GM19438 (cell line): ENCODE results near the gene ZNRF1.
"Not testable (repeated sequence)": the region's sequence is repeated elsewhere in the genome, so short reads cannot be mapped to it uniquely, and the experiment has no call there.

Source experiments
- ATAC-seq: cut with Tn5 transposase; IDR thresholded peaks from one replicate; pipeline ENCODE4 v1.9.1; 2021; ENCODE audit warnings: low read depth; ENCODE audit not compliant: unreplicated experiment

The ZNRF1 gene

GRCh38 chr16:74998481-74999218 is at the start of gene ZNRF1:
Gene ZNRF1 (plus strand): TSS chr16:74999024. CDS start chr16:74999672, 648 bp downstream.
- peak; percentile 70 for ATAC-seq

- no peak for ATAC-seq
Measured at GRCh38 chr16:74949309-74949708, 49.5 kb upstream of the ZNRF1 start.

- no peak for ATAC-seq
Measured at GRCh38 chr16:74950511-74950910, 48.3 kb upstream of the ZNRF1 start.

- ATAC-seq, result no peak
Measured at GRCh38 chr16:74951206-74951605, 47.6 kb upstream of the ZNRF1 start.

GRCh38 chr16:74951681-74952080 is 47.1 kb upstream of the ZNRF1 start:
- no peak for ATAC-seq

- ATAC-seq, result no peak
Measured at GRCh38 chr16:74954763-74955162, 44.1 kb upstream of the ZNRF1 start.

- no peak for ATAC-seq
Measured at GRCh38 chr16:74973304-74973703, 25.5 kb upstream of the ZNRF1 start.

- no peak for ATAC-seq
Measured at GRCh38 chr16:74975591-74975990, 23.2 kb upstream of the ZNRF1 start.

GRCh38 chr16:74982256-74982655 is 16.6 kb upstream of the ZNRF1 start:
- ATAC-seq, result no peak

- ATAC-seq, result no peak
Measured at GRCh38 chr16:74984194-74984528, 14.7 kb upstream of the ZNRF1 start.

GRCh38 chr16:74984529-74985296 is 14.1 kb upstream of the ZNRF1 start, which contains the start of gene WDR59:
Gene WDR59 (minus strand): TSS chr16:74985123. CDS start chr16:74985017, 106 bp downstream.
- peak; percentile 100 for ATAC-seq

GRCh38 chr16:74987027-74987681 is 11.7 kb upstream of the ZNRF1 start:
- ATAC-seq, result no peak

- not testable (repeated sequence) for ATAC-seq
Measured at GRCh38 chr16:74989864-74990263, 9.0 kb upstream of the ZNRF1 start.

- ATAC-seq, result no peak
Measured at GRCh38 chr16:74990832-74991231, 8.0 kb upstream of the ZNRF1 start.

- no peak for ATAC-seq
Measured at GRCh38 chr16:74991268-74991592, 7.6 kb upstream of the ZNRF1 start.

- no peak for ATAC-seq
Measured at GRCh38 chr16:74991593-74992403, 7.0 kb upstream of the ZNRF1 start.

GRCh38 chr16:74995986-74996385 is 2.8 kb upstream of the ZNRF1 start:
- no peak for ATAC-seq

- ATAC-seq, result no peak
Measured at GRCh38 chr16:74997042-74997491, 1.8 kb upstream of the ZNRF1 start.

- peak; percentile 25 for ATAC-seq
Measured at GRCh38 chr16:74999219-74999608, 390 bp downstream of the ZNRF1 start.

- ATAC-seq, result no peak
Measured at GRCh38 chr16:74999609-75000480, 1.0 kb downstream of the ZNRF1 start.
